Neural crest cell (in vitro differentiated cells): ENCODE measurements around the gene SERPIND1. TPM values are rescaled to one million over a fixed set of nuclear protein-coding genes. Genes with fewer than 3 reads are reported as not detected.
A peak's percentile ranks its signal among the peaks of the same experiment; 100 is the strongest.

ENCODE experiments used
- DNase-seq: peaks from one replicate; pipeline ENCODE4 v3.0.0; 2021; ENCODE audit warnings: low read depth, mixed read lengths, low spot score
- H3K27ac Mint-ChIP-seq: one replicate; pipeline ENCODE4 v1.8.0; 2021; ENCODE audit warnings: mild to moderate bottlenecking, mixed read lengths; ENCODE audit not compliant: unreplicated experiment
- H3K27me3 Mint-ChIP-seq: 2 replicates; pipeline ENCODE4 v1.8.0; 2021; ENCODE audit warnings: low read depth, mild to moderate bottlenecking, mixed read lengths
- H3K36me3 Mint-ChIP-seq: 2 replicates; pipeline ENCODE4 v1.8.0; 2021; ENCODE audit warnings: low read depth, mild to moderate bottlenecking, mixed read lengths
- H3K4me1 Mint-ChIP-seq: 2 replicates; pipeline ENCODE4 v1.8.0; 2021; ENCODE audit warnings: mixed read lengths
- H3K4me3 Mint-ChIP-seq: one replicate; pipeline ENCODE4 v1.8.0; 2021; ENCODE audit warnings: mild to moderate bottlenecking, mixed read lengths
- H3K9me3 Mint-ChIP-seq: 2 replicates; pipeline ENCODE4 v1.8.0; 2021; ENCODE audit warnings: mixed read lengths
- total RNA-seq: library from RNA; stranded (reverse); gene quantifications from 2 replicates; pipeline ENCODE4 v1.2.1, GENCODE V29; 2021
- TF ChIP-seq, protein P1 (sequence below): fragments of 200-600 bp; sonication (generic); conservative IDR thresholded peaks from 2 replicates; pipeline ENCODE4 v1.5.0; 2021; ENCODE audit warnings: antibody characterized with exemption, mild to moderate bottlenecking

SERPIND1 gene
- total RNA-seq, 1 donor from 2014 or later, result not detected

DNA sequence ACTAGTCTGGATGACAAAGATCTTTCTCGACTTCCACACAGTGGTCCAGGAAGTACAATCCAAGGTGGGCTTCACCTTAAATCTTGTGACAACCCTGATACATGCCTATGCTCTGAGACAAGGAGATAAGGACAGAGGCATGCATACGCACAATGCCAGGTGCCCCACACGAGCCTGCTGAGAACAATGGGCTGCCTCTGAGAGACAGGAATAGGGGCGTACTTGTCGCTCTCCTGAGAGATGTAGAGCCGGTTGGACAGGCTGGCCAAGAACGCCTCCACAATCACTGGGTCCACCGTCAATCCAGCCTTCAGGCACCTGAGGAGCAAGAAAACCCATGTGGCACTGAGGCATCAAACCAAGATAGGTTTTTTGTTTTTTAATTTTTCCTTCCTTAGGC is 25.5 kb downstream of the SERPIND1 start:
- no peaks in the 10 kb centered on the region for H3K9me3 Mint-ChIP-seq
- no peak overlapping the region for H3K27ac Mint-ChIP-seq
- H3K4me1 Mint-ChIP-seq, result no peaks in the 10 kb centered on the region
- H3K4me3 Mint-ChIP-seq, result no peak overlapping the region
- H3K27me3 Mint-ChIP-seq, result no peaks in the 10 kb centered on the region
- TF ChIP-seq, protein P1, sequence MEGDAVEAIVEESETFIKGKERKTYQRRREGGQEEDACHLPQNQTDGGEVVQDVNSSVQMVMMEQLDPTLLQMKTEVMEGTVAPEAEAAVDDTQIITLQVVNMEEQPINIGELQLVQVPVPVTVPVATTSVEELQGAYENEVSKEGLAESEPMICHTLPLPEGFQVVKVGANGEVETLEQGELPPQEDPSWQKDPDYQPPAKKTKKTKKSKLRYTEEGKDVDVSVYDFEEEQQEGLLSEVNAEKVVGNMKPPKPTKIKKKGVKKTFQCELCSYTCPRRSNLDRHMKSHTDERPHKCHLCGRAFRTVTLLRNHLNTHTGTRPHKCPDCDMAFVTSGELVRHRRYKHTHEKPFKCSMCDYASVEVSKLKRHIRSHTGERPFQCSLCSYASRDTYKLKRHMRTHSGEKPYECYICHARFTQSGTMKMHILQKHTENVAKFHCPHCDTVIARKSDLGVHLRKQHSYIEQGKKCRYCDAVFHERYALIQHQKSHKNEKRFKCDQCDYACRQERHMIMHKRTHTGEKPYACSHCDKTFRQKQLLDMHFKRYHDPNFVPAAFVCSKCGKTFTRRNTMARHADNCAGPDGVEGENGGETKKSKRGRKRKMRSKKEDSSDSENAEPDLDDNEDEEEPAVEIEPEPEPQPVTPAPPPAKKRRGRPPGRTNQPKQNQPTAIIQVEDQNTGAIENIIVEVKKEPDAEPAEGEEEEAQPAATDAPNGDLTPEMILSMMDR, result no peak
- no peak for DNase-seq
- peaks cover 12% of the 10 kb centered on the region for H3K36me3 Mint-ChIP-seq

GRCh38 chr22:20802452-20802851 is 28.5 kb downstream of the SERPIND1 start:
- H3K9me3 Mint-ChIP-seq, result no peaks in the 10 kb centered on the region
- H3K4me1 Mint-ChIP-seq, result no peaks in the 10 kb centered on the region
- peaks cover 26% of the 10 kb centered on the region for H3K36me3 Mint-ChIP-seq
- no peak overlapping the region for H3K27ac Mint-ChIP-seq
- H3K4me3 Mint-ChIP-seq, result no peak overlapping the region
- TF ChIP-seq, protein P1, result no peak
- no peak for DNase-seq
- no peaks in the 10 kb centered on the region for H3K27me3 Mint-ChIP-seq

GRCh38 chr22:20802922-20803553 is 29.1 kb downstream of the SERPIND1 start:
- Mint-ChIP-seq H3K9me3 (no peaks in the 10 kb centered on the region), H3K27me3 (no peaks in the 10 kb centered on the region), H3K27ac (no peak overlapping the region), H3K36me3 (peaks cover 28% of the 10 kb centered on the region), H3K4me1 (no peaks in the 10 kb centered on the region), H3K4me3 (no peak overlapping the region)
- DNase-seq, result no peak
- TF ChIP-seq, protein P1, result no peak

- peak; percentile 36 for DNase-seq
- no peak overlapping the region for H3K27ac Mint-ChIP-seq
- no peaks in the 10 kb centered on the region for H3K9me3 Mint-ChIP-seq
- TF ChIP-seq, protein P1, result peak; percentile 65
- H3K27me3 Mint-ChIP-seq, result no peaks in the 10 kb centered on the region
- H3K4me3 Mint-ChIP-seq, result no peak overlapping the region
- H3K36me3 Mint-ChIP-seq, result peaks cover 30% of the 10 kb centered on the region
- H3K4me1 Mint-ChIP-seq, result no peaks in the 10 kb centered on the region
These were observed 29.9 kb downstream of the SERPIND1 start for GRCh38 chr22:20803696-20804324.

- Mint-ChIP-seq H3K4me1 (no peaks in the 10 kb centered on the region), H3K27ac (peak overlapping the region; percentile 16), H3K36me3 (peaks cover 28% of the 10 kb centered on the region), H3K27me3 (no peaks in the 10 kb centered on the region), H3K4me3 (no peak overlapping the region), H3K9me3 (no peaks in the 10 kb centered on the region)
- DNase-seq, result no peak
- TF ChIP-seq, protein P1, result no peak
These were observed 30.7 kb downstream of the SERPIND1 start for GRCh38 chr22:20804650-20805049.
